NCI-H1417 (cell line): Measurements from ENCODE around the gene C1GALT1.
A peak's percentile ranks its signal among the peaks of the same experiment; 100 is the strongest.
"Not testable (repeated sequence)": the region's sequence is repeated elsewhere in the genome, so short reads cannot be mapped to it uniquely, and the experiment has no call there.

ENCODE experiments used
- DNase-seq, 3 experiments: peaks; one replicate each; lab custom pipeline; 2025; lab: John Stamatoyannopoulos, UW

The C1GALT1 gene

DNA sequence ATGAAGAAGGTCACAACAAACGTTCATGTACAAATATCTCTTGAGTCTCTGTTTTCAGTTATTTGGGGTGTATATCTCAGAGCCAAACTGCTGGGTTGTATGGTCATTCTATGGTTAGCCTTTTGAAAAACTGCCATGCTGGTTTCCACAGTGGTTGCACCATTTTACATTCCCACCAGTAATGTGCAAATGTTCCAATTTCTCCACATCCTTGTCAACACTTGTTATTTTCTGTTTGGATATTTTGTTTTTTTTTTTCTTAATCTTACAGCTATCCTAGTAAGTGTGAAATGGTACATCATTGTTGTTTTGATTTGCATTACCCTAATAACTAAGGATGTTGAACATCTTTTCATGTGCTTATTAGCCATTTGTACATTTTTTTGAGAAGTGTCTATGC is 13.0 kb upstream of the C1GALT1 start:
- DNase-seq, result no peak

DNA sequence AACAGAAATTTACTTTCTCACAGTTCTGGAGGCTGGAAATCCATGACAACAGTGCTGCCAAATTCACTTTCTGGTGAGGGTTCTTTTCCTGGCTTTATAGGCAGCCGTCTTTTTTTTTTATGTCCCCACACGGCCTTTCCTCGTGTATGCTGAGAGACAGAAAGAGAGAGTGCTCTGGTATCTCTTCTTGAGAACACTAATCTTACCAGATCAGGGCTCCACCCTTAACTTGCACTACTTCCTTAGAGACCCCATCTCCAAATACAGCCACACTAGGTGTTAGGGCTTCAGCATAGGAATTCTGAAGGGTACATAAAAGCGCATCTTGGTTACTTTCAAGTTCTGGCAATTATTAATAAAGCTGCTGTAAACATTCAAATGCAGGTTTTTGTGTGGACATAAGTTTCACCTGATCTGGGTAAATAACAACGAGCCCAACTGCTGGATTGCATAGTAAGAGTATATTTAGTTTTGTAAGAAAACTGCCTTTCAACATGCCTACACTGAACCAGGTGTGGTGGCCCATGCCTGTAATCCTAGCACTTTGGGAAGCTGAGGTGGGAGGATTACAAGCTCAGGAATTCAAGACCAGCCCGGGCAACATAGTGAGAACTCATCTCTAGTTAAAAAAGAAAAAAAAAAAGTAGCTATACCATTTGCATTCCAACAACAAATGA is 8.2 kb upstream of the C1GALT1 start:
- DNase-seq, result no peak

DNA sequence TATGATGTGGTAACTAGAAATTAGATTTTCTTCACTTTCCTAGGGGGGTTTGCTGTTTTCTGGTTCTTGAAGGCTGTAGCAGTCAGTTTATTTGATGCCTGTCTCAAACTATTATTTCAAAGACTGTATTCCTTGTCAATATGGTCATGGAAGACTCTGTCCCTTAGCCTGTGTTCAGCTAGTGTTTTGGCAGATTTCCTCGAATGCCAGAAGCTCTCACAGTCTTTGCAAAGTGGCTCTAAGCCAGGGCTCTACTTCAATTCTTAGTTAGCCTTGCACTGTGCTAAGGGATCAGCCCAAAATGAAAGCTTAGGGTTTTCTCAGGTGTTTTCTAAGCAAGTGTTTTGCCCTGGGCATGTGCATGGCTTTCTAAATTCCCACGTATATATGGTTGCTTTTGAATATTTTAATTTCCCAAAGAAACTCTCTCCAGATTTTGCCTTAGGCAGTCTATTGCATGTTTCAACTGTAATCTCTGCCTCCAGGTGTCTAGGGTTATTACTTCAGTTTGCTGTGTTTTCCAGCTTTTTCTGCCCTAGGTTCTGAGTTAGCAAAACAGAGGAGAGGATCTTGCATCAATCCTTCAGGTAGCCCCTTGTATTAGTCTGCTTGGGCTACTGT is 7.2 kb upstream of the C1GALT1 start:
- DNase-seq, result no peak

DNA sequence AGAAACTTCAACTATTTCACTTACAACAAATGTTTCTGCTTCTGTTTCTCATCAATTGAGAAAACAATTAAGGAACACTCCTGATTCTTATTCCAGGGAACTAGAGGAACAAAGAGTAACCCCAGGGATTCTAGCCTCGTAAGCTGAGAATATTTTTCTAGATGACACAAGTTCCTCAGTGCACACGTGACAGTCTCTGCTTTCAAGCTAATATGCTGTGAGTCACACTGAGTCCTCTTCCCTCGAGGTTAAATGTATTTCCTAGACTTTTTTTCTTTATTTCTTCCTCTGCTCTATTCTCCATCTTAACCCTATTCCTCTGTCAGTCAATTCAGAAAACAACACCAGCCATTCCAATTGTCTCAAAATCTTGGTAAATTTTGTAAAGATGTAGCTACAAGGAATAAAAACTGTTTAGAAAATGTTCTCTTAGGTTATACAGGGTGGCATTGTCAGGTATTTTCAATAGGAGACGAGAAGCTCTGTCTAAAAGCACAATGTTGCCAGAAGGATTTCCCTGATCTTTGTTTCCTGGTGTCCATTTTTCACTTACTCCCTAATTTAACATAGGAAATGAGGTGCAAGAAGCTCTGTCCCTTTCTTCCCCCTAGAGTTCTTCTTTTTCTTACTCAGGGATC is 5.8 kb upstream of the C1GALT1 start:
- peak in 1 of 3 experiments; percentile 40 for DNase-seq

DNA sequence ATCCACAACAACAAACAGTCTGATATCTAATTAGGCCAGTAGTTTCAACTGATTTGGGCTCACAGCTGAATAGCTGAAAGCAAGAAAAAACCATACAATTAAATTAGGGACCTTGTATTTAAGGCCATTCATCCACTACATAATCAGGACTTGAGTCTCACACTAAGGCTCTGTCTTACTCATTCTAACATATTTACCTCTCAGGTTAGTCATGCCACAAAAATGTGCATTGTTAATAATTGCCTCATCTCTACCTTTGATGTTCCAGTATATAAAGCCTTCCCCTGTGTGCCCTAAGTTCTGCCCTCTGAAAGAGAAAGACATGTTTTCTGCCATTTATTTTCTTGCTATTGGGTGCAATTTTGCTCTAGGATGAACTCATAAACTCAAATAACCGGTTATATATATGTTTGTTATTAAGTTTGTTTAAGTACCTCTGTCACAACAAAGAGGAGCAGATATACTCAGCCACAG is 5.3 kb upstream of the C1GALT1 start:
- DNase-seq, result peak in 2 of 3 experiments; percentile 11 to 53

DNA sequence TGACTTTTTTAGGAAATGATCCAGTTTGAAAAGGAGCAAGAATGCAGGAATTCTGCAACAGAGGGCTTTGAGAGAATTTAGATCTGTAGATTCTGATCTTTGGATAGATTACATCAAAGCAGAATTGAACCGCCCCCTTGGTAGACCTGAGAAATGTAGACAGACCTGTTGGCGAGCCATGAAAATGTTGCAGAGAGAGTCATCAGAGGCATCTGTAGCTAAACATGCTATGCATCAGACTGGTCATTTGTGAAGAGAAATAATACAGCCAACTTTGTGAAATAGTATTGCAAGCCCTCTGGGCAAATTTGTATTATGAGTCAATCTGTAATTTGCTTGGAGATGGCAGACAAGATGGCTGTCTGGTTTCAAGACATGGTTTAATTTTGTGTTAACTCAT is 4.3 kb upstream of the C1GALT1 start:
- DNase-seq, result no peak

DNA sequence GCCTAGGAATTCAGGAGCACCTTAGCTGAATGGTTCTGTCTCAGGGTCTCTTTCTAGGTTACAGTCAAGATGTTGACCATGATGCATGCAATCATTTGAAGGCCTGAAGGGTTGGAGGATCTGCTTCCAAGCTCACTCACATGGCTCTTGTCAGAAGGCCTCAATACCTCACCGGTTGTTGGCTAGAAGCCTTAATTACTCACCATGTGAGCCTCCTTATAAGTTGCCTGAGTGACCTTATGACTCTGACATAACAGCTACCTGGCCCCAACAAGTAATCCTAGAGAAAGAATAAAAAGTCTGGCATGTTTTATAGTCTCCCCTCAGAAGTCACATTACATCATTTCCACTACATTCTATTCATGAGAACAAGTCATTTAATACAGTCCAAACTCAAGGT is 3.4 kb upstream of the C1GALT1 start:
- no peak for DNase-seq

DNA sequence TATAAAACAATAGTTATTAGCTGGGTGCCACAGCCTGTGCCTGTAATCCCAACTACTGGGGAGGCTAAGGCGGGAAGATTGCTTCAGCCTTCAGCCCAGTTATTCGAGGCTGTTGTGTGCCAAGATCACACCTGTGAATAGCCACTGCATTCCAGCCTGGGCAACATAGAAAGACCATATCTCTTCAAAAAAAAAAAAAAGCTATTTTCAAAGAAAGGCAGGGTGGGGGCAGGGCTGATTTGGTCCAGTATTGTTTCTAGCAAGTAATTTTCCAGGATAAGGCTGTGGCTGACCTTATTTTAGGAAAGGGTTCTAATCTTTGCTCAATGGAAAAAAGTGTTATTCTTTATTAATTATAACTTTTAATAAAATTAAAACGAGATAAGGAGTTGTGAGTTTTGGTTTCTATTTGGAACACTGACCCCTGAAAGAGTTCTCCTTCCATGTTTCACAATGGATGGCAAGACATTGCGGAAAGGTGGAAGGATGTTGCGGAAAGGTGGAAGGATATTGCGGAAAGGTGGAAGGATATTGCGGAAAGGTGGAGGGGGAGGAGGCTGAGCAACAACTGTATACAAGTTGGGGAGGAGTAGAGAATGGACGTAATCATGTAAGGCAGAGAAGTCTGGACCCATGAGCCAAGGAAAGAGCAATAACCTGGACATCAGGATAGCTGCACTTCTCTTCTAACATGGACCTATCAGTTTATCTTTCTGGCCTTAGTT is 1.5 kb upstream of the C1GALT1 start:
- DNase-seq, result no peak

DNA sequence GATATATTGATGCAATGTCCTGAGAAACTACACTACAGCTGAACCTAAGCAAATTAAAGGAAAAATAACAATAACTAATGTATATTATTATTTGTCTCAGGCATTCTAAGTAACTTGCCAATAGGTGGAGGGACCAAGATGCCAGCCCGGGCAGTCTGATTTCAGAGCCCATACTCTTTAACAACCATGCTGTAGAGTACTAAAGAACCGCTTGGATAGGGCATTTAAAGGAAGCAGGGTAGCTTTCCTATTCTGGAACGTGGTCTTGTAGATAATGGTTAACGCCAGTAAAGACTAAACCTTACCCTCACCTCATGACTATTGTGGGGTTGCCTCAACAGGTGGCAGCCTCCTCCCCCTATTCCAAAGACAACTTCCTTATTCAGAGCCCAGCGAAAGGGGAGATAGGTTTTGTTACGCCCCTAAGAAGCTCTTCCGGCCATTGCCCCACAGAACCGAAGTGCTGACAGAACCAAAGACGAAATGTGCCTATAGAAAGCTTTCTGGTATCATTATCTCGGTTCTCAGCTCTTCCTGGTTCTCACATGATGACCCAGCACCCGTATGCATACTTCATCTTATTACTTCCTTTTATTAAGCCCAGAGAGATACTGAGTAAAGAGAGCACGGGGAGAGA is 707 bp upstream of the C1GALT1 start:
- peak in 2 of 3 experiments; percentile 42 to 92 for DNase-seq

DNA sequence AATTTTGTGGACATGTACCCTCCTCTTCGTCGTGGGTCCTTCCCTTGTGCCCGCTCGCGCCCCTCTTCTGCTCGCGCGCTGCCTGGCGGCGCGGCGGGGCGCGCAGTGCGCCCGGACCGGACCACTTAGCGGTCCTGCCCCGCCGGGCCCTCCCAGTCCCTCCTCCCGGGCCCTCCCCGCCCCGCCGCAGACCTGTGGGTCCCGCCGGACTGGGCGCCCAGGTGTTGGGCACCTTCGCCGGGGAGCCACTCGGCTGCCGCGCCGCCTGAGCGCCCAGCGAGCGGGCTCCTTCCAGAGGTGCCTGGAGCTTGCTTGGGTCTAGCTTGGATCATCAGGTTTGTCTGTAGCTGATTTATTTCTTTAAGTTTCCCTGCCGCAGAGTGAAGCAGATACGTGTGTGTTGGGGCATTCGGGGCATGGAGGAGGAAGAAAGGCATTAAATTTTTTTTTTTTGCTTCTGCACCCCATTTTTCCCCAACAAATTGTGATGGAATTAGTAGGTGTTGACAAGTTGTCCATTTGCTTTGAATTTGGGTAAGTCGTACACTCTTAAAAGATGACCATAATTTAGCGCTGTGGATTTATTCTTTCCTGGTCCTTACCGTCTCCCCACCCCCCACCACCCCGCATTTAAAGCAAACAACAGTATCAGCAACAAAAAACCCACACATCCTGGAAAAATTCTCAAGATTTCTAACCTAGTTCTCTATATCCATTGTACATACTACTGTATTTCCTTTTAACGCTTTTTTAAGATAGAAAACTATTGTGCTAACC is 905 bp downstream of the C1GALT1 start:
- peak in 2 of 3 experiments; percentile 49 to 93 for DNase-seq

DNA sequence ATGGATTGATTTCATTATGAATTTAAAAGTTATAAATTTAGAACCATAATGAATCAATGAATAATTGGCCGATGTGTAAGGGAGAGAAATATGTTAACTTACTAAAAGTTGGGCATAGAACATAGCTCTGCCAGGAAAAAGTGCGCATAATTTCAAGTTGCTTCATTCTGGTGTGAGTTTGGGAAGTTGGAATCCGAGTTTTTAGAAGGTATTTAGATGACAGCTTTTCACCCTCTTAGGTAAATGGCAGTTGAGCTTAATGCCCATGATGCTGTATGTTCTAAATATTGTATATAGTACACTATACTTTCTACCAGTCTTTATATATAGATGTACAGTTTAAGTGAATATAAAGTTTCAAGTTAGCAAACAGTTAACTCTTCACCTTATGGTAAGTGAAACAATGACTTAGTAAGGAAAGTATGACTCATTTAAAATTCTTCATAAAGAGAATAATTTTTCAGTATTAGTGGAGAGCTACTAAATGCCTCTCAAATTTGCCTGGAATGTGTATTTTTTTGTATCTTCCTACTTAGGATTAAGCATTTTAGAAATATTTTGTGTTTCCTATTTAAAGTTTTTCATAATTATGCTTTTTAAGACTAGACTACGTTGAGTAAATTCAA is 1.6 kb downstream of the C1GALT1 start:
- DNase-seq, result peak in 1 of 3 experiments; percentile 52

DNA sequence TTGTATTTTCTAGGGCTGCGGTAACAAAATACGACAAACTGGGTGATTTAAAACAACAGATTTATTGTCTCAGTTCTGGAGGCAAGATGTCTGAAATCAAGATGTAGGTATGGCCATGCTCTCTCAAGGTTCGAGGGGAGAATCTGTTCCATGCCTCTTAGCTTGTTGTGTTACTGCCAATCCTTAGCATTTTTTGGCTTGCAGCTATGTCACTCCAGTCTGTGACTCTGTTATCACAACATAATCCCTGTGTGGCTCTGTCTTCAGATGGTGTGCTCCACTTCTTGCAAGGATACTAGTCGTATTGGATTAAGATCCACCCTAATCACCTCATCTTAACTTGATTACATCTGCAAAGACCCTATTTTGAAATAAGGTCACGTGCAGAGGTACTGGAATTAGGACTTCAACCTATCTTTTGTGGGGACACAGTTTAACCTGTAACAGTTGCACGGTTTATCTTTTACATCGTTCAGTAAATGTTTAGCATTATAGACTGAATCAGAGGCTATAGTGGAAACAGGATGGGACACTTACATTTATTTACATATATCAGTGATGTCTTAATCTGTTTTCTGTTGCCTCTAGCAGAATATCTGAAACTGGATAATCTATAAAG is 3.1 kb downstream of the C1GALT1 start:
- DNase-seq, result no peak

DNA sequence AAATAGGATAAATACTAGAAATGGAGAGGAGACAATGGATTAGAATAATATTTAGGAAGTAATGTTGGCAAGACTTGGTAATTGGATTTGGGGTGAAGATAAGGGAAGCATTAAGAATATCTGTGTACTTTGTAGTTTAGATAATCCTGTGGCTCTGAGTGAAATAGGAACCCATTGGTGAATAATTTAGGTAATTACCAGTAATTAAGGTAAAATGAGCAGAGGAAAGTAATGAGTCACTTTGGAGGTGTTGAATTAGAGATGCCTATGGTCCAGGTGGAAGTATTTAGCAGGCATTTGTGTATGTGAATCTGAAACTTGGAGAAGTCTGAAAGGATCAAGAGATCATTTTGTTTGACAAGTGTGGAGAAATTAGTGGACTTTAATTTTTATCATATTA is 5.7 kb downstream of the C1GALT1 start:
- peak in 1 of 3 experiments; percentile 49 for DNase-seq

DNA sequence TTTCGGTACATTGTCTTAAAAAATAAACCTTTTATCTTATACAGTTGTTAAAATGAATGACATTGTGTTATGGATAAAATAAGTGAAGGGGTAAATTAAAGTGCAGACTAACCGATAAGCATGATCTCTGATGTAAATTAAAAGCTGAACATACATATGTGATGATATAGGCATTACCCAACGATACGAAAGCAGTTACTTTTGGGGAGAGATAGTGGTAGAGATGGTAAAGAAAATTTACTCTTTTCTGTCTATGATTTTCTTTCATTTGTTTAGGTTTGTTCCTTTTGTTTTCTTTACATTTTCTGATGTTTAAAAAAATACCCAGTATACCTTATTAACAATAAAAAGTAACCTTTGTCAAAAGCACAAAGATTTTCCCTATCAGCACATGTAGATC is 6.4 kb downstream of the C1GALT1 start:
- no peak for DNase-seq

DNA sequence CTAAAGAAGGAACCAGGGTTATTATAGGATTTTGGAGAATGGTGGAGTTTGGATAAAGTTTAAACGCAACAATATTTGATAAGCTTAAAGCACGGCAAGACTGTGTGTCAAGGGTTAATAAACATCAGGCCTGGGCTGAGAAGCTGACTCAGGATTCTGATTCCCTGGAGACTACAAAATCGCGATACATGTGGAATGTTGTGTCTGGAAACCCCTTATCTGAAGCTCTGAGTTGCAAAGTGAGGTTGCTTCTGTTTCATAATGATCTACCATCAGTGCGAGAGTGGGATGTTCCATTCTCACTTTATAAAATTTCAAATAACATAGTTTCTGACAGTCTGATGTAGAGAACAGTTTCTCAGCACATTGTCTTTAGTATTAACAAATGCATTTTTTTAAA is 7.8 kb downstream of the C1GALT1 start:
- no peak for DNase-seq

DNA sequence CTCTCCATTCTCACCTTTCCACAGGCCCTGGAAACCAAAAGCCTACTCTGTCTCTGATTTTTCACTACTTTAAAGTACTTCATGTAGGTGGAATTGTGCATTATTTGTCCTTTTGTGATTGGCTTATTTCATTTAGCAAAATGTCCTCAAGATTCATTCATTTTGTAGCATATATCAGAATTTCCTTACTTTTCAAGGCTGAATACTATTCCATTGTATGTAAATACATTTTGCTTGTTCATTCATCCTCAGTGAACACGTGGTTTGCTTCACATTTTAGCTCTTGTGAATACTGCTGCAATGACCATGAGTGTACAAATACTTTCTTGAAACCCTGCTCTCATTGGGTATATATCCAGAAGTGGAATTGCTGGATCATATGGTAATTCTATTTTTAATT is 8.8 kb downstream of the C1GALT1 start:
- DNase-seq, result no peak

DNA sequence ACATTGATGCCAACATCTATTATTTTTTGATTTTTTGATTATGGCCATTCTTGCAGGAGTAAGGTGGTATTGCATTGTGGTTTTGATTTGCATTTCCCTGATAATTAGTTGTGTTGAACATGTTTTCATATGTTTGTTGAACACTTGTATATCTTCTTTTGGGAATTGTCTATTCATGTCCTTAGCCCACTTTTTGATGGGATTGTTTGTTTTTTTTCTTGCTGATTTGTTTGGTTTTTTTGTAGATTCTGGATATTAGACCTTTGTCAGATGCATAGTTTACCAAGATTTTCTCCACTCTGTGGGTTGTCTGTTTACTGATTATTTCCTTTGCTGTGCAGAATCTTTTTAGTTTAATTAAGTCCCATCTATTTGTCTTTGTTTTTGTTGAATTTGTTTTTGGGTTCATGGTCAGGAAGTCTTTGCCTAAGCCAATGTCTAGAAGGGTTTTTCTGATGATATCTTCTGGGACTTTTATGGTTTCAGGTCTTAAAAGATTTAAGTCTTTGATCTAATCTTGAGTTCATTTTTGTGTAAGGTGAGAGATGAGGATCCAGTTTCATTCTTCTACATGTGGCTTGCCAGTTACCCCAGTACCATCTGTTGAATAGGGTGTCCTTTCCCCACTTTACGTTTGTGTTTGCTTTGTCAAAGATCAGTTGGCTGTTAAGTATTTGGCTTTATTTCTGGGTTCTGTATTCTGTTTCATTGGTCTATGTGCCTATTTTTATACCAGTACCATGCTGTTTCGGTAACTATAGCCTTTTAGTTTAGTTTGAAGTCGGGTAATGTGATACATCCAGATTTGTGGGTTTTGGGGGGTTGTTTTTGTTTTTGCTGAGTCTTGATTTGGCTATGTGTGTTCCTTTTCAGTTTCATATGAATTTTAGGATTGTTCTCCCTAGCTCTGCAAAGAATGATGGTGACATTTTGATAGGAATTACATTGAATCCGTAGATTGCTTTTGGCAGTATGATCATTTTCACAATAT is 10.7 kb downstream of the C1GALT1 start:
- not testable (repeated sequence) for DNase-seq

DNA sequence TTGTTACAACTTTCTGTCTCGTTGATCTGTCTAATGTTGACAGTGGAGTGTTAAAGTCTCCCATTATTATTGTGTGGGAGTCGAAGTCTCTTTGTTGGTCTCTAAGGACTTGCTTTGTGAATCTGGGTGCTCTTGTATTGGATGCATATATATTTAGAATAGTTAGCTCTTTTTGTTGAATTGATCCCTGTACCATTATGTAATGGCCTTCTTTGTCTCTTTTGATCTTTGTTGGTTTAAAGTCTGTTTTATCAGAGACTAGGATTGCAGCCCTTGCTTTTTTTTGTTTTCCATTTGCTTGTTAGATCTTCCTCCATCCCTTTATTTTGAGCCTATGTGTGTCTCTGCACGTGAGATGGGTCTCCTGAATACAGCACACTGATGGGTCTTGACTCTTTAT is 17.2 kb downstream of the C1GALT1 start:
- DNase-seq, result not testable (repeated sequence)

DNA sequence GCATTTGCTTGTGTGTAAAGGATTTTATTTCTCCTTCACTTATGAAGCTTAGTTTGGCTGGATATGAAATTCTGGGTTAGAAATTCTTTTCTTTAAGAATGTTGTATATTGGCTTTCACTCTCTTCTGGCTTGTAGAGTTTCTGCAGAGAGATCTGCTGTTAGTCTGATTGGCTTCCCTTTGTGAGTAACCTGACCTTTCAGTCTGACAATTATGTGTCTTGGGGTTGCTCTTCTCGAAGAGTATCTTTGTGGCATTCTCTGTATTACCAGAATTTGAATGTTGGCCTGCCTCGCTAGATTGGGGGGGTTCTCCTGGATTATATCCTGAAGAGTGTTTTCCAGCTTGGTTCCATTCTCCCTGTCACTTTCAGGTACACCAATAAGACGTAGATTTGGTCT is 17.9 kb downstream of the C1GALT1 start:
- not testable (repeated sequence) for DNase-seq
